ENCODE results near the gene ALDH7A1.
"Not testable (repeated sequence)": the region's sequence is repeated elsewhere in the genome, so short reads cannot be mapped to it uniquely, and the experiment has no call there.

The ALDH7A1 gene

GRCh38 chr5:126523818-126524510 is 71.1 kb downstream of the ALDH7A1 start:
- Histone ChIP-seq H3K36me3 (ENCODE audit: control insufficient read depth, insufficient read depth, low read length) (no peaks in the 10 kb centered on the region), H3K4me3 (replicated peaks; ENCODE audit: low read depth, low read length) (no peak overlapping the region), H3K27me3 (replicated peaks; ENCODE audit: control insufficient read depth, insufficient read depth, low read length) (no peaks in the 10 kb centered on the region)
- no peak for TF ChIP-seq CTCF (IDR thresholded peaks at IDR 0.05; ENCODE audit: insufficient read depth, low read length, poor library complexity, severe bottlenecking)
- DNase-seq (ENCODE audit: extremely low read depth, insufficient read length), result no peak

DNA sequence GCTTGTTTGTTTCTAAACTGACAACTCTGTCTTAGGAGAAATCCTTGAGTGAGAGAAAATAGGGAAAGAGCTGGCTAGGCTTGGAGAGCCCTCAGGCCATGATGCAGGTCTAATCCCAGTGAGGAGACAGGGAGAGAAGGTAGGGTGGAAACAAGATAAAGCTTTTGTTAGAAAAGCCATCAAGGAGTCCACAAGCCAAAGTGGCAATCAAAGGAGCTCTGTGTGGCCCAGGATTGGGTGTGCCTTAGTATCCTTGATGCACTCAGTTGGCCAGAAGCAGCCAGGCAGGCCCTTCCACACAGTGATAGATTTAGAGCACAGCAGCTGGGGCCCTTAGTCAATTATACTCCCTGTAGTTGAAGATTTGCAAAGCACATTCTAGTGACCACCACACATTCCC is 73.9 kb downstream of the ALDH7A1 start:
- no peaks in the 10 kb centered on the region for H3K27me3 ChIP-seq (replicated peaks; ENCODE audit: control insufficient read depth, insufficient read depth, low read length)
- DNase-seq (ENCODE audit: extremely low read depth, insufficient read length), result no peak
- no peaks in the 10 kb centered on the region for H3K36me3 ChIP-seq (ENCODE audit: control insufficient read depth, insufficient read depth, low read length)
- TF ChIP-seq CTCF (IDR thresholded peaks at IDR 0.05; ENCODE audit: insufficient read depth, low read length, poor library complexity, severe bottlenecking), result no peak
- H3K4me3 ChIP-seq (replicated peaks; ENCODE audit: low read depth, low read length), result no peak overlapping the region

DNA sequence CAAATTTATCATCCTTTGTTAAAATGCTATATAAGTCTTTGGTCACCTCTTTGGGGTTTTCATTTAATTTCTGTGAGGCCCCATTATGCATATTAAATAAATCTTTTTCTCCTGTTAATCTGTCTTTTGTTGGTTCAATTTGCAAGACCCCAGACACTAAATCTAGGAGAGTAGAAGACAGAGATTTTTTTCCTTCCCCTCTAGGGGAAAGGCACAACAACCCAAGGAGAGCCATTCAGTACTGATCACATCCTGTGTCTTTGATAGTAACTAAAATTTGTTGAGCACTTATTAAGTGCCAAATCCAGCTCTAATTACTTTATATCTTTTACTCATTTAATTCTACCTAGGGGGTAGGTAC is 74.4 kb downstream of the ALDH7A1 start:
- Histone ChIP-seq H3K27me3 (replicated peaks; ENCODE audit: control insufficient read depth, insufficient read depth, low read length) (no peaks in the 10 kb centered on the region), H3K36me3 (ENCODE audit: control insufficient read depth, insufficient read depth, low read length) (no peaks in the 10 kb centered on the region), H3K4me3 (replicated peaks; ENCODE audit: low read depth, low read length) (no peak overlapping the region)
- no peak for TF ChIP-seq CTCF (IDR thresholded peaks at IDR 0.05; ENCODE audit: insufficient read depth, low read length, poor library complexity, severe bottlenecking)
- no peak for DNase-seq (ENCODE audit: extremely low read depth, insufficient read length)

DNA sequence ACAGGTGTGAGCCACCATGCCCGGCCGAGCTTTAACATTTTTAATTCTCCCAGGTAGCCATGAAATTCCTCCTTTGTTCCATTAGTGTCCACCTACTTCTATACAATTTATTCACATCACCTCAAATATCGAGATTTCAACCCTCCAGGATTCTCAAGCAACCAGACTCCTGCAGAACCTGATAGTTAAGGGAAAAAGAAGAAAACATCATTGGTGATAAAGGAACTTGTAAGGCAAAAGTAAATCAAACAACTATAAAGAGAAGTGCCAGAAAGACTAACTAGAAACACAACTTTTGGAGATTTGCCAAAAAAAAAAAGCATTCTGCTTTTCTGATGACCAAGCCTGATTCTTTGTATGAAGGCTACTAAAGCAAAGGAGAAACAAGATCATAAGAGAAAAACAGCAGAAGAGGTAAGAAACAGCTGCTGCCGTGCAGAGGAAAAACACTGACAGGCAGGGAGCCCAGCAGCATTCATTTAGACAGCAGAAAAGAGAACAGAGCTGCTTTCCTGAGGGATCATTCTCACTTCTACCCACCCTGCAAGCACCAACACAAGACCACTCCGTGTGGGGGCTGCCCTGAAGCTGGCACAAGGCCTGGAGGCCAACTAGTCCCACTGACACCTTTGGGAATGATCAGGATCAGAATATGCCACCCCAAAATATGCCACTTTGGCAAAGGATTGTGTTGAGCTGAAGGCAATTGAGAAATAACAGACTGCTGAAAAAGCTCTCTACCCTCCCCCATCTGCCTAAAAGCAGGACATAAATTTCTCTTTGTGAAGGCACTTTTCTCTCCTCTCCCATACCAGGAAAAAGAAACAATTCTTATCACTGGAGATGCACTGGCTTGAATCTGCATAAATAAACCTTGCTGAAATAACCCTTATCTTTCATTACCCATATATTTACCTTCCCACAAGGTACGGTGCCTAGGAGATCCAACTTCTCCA is 75.1 kb downstream of the ALDH7A1 start:
- Histone ChIP-seq H3K36me3 (ENCODE audit: control insufficient read depth, insufficient read depth, low read length) (no peaks in the 10 kb centered on the region), H3K27me3 (replicated peaks; ENCODE audit: control insufficient read depth, insufficient read depth, low read length) (no peaks in the 10 kb centered on the region), H3K4me3 (replicated peaks; ENCODE audit: low read depth, low read length) (no peak overlapping the region)
- TF ChIP-seq CTCF (IDR thresholded peaks at IDR 0.05; ENCODE audit: insufficient read depth, low read length, poor library complexity, severe bottlenecking), result no peak
- no peak for DNase-seq (ENCODE audit: extremely low read depth, insufficient read length)

DNA sequence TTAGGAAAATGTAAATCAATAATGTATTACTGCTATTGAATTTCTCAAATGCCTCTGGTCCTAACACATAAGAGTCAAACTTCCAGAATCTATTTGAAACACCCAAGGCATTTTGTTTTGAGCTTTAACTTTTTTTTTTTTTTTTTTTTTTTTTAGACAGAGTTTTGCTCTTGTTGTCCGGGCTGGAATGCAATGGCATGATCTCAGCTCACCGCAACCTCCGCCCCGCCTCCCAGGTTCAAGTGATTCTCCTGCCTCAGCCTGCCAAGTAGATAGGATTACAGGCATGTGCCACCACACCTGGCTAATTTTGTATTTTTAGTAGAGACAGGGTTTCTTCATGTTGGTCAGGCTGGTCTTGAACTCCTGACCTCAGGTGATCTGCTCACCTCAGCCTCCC is 75.8 kb downstream of the ALDH7A1 start:
- not testable (repeated sequence) for DNase-seq (ENCODE audit: extremely low read depth, insufficient read length); H3K36me3 ChIP-seq (ENCODE audit: control insufficient read depth, insufficient read depth, low read length)

DNA sequence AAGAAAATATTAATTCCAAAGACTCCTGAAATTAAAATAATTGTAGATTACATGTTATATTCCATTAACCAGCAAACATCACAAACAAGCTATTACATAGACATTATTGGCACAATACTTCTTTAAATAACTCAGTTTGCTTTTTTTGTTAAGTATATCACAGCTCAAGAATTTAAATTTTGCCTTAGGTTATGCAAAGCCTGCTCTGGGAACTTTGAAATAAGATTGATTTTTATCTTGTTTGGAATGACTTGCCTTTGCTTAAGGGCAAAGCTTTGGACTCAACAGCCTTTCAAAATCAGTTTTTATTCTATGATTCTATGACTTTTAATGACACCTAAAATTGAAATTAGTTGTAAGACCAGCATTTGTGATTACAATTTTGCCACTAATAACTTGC is 78.2 kb downstream of the ALDH7A1 start:
- no peak for TF ChIP-seq CTCF (IDR thresholded peaks at IDR 0.05; ENCODE audit: insufficient read depth, low read length, poor library complexity, severe bottlenecking)
- Histone ChIP-seq H3K27me3 (replicated peaks; ENCODE audit: control insufficient read depth, insufficient read depth, low read length) (no peaks in the 10 kb centered on the region), H3K36me3 (ENCODE audit: control insufficient read depth, insufficient read depth, low read length) (no peaks in the 10 kb centered on the region), H3K4me3 (replicated peaks; ENCODE audit: low read depth, low read length) (no peak overlapping the region)
- DNase-seq (ENCODE audit: extremely low read depth, insufficient read length), result no peak

More for the DNA sequence above, 75.8 kb downstream of the ALDH7A1 start:
- H3K27me3 ChIP-seq (replicated peaks; ENCODE audit: control insufficient read depth, insufficient read depth, low read length); H3K4me3 ChIP-seq (replicated peaks; ENCODE audit: low read depth, low read length): not testable (repeated sequence)

All from GM06990 (cell line).